Omental fat pad (tissue), 4 donors: ENCODE results near the gene TEX22. TPM values are rescaled to one million over a fixed set of nuclear protein-coding genes. Genes with fewer than 3 reads are reported as not detected.

ENCODE experiments used
- ATAC-seq: fragments of 150-250 bp; one replicate; pipeline ENCODE4 v1.9.1; 2016; ENCODE audit warnings: mild to moderate bottlenecking, moderate library complexity; ENCODE audit not compliant: low FRiP score
- DNase-seq: peaks from one replicate; pipeline ENCODE4 v3.0.0-alpha.2; 2019; ENCODE audit warnings: low spot score
- CTCF ChIP-seq, 3 donors: fragments of 450-650 bp; IDR thresholded peaks; one replicate each; pipeline ENCODE4 v1.5.1; 2016 to 2017; ENCODE audit warnings: antibody characterized with exemption in 3 of 3, mild to moderate bottlenecking in 3 of 3, moderate library complexity in 2 of 3
- total RNA-seq, 4 donors: library from RNA; depleted of rRNA; stranded (reverse); fragments of >200 nt; gene quantifications; one replicate each; pipeline ENCODE4 v1.1.0, GENCODE V29; 2016

Gene TEX22
- total RNA-seq, 4 donors from 2014 or later, result 0.24 to 0.47 TPM; not detected in 2

- no peak for TF ChIP-seq CTCF (IDR thresholded peaks at IDR 0.05)
- no peak for ATAC-seq
Measured at GRCh38 chr14:105440992-105441391, 42.7 kb downstream of the TEX22 start.

GRCh38 chr14:105442125-105442524 is 43.8 kb downstream of the TEX22 start:
- TF ChIP-seq CTCF (IDR thresholded peaks at IDR 0.05), result no peak
- no peak for DNase-seq
- no peak for ATAC-seq

More at GRCh38 chr14:105440992-105441391, 42.7 kb downstream of the TEX22 start:
- DNase-seq, result no peak

- no peak for DNase-seq
- ATAC-seq, result no peak
- TF ChIP-seq CTCF (IDR thresholded peaks at IDR 0.05), result no peak
Measured at GRCh38 chr14:105442834-105443233, 44.5 kb downstream of the TEX22 start.

- DNase-seq (no peak), ATAC-seq (no peak)
- no peak for TF ChIP-seq CTCF (IDR thresholded peaks at IDR 0.05)
Measured at GRCh38 chr14:105444859-105445258, 46.5 kb downstream of the TEX22 start.

GRCh38 chr14:105445290-105445689 is 47.0 kb downstream of the TEX22 start:
- DNase-seq, result no peak
- no peak for ATAC-seq
- no peak for TF ChIP-seq CTCF (IDR thresholded peaks at IDR 0.05)

GRCh38 chr14:105445901-105446845 is 47.8 kb downstream of the TEX22 start:
- no peak for ATAC-seq
- TF ChIP-seq CTCF (IDR thresholded peaks at IDR 0.05), result no peak
- no peak for DNase-seq

- no peak for TF ChIP-seq CTCF (IDR thresholded peaks at IDR 0.05)
- ATAC-seq (no peak), DNase-seq (no peak)
Measured at GRCh38 chr14:105446971-105447370, 48.6 kb downstream of the TEX22 start.
